ENCODE measurements around the gene PSMA4.
"Not testable (repeated sequence)": the region's sequence is repeated elsewhere in the genome, so short reads cannot be mapped to it uniquely, and the experiment has no call there.

PSMA4 gene

GRCh38 chr15:78552597-78552996 lies 12.4 kb downstream of the PSMA4 start:
- DNase-seq, result no peak

GRCh38 chr15:78560201-78560600 lies 20.0 kb downstream of the PSMA4 start:
- not testable (repeated sequence) for DNase-seq

DNA sequence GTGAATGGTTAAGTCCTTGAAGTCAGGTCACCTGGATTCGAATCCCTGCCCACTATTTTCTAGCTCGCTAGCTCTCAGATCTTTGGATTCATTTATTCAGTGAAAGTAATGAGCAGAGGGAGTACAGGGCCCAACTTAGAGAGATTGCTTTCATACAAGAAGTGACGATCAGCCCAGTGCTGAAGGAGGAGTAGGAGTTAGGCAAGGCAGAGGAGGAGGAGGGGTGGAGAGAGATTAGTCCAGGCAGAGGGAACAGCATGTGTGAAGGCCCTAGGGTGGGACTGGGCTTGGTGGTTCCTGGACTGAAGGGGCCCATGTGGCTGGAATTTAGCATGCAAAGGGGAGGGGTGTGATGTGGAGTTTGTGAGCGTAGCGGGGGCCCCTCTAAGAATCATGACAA lies 21.2 kb downstream of the PSMA4 start:
- no peak for DNase-seq

DNA sequence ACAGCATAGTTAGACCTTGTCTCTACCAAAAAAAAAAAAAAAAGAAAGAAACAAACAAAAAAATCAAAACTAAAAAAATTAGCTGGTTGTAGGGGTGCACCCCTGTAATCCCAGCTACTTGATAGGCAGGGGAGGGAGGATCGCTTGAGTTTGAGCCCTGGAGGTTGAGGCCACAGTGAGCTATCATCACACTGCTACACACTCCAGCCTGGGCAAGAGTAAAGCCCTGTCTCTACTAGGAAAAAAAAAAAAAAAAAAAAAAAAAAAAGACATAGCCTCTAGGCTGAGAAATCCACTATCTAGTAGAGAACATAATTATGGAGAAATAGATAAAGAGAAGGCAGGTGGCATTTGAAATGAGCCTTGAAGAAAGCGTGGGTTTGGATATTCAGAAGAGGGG lies 22.8 kb downstream of the PSMA4 start:
- no peak for DNase-seq

- no peak for DNase-seq
Measured at GRCh38 chr15:78564743-78565096, 24.5 kb downstream of the PSMA4 start.

DNA sequence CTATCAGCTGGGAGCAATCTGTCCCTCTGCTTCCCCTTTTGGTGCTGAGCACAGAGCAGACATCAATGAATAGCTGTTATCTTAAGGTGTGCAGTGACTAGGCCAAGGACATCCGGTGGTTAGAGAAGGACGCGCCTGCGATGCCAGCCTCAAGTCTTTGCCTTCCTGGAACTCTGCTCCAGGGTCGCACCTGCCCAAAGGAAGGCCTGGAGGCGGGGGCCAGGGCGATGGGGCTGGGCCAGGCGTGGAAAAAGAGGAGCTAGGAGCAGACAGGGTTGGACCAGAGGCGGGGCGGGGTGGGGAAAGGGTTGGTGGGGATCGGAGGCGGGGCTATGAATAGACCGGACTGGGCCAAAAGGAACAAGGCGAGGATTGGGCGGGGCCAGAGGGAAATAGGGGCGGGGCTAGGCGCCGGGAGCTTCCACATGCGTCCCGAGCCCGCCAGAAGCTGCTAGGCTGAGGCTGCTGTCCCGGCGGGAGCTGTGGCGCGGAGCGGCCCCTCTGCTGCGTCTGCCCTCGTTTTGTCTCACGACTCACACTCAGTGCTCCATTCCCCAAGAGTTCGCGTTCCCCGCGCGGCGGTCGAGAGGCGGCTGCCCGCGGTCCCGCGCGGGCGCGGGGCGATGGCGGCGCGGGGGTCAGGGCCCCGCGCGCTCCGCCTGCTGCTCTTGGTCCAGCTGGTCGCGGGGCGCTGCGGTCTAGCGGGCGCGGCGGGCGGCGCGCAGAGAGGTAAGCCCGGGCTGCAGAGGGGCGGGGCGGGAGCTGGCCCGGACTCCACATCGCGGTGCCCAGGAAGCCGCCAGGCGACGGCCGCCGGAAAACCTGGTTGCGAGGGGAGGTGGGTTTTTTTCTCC lies 25.1 kb downstream of the PSMA4 start, which contains the start of gene CHRNA5:
Gene CHRNA5 (plus strand): TSS at position 424 of the 854 bp plus-strand sequence. CDS start 200 bp downstream, at position 624.
- DNase-seq, result peak; percentile 94

DNA sequence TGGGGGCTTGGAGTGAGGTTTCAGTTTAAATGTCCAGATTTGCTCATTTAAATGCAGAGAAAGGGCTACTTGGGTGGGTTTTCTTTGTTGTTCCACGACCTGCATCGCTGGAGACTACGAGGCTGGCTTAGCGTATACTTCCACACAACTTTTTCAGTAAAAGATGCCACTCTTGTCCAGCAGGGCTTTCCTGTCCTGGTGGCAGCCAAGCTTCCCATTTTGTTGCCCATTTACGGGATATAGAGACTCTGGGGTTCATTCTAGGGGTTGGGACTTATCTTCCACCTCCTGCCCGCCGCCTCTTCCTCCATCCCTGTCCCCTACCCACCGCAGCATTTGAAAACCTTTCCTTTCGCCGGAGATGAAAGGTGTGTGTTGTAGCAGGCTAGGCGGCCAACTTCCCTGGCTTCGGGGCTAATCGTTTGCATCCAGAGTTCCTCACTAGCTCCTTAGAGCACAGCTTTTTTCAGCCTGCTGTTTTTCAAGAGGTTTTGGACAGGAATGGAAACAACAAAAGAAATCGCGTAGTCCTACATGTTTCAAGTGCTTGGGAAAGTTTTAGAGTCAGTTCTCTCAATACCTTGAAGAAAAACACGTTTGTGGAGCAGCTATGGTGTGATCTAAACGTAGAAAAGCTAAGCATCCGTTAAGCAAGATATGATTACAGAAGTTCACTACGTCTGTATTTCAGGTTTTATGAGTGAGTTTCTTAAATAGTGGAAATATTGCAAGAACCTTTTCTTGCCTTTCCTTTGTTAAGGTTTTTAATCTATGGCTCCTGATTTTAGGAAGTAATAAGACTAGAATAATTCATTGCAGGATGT lies 25.9 kb downstream of the PSMA4 start:
- DNase-seq, result peak; percentile 32 to 60

DNA sequence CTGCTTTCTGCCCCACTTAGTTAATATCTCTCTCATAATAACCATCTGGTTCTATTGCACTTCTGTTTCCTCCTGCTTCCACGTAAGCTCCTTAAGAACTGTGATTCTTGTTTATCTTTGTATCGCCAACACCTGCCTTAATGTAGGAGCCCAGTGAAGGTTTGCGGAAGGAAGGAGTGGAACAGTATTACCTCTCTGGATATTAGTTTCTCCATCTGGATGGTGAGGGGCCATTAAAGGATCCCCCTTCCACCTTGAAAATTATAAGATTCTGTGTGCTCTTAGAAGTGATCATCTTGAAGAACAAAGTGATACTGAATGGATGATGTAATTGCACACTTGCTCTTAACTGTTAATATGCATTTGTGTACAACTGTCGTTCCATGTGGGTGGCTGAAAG lies 27.3 kb downstream of the PSMA4 start:
- peak in 1 of 2 experiments; percentile 21 for DNase-seq

GRCh38 chr15:78570710-78571109 lies 30.5 kb downstream of the PSMA4 start:
- no peak for DNase-seq

DNA sequence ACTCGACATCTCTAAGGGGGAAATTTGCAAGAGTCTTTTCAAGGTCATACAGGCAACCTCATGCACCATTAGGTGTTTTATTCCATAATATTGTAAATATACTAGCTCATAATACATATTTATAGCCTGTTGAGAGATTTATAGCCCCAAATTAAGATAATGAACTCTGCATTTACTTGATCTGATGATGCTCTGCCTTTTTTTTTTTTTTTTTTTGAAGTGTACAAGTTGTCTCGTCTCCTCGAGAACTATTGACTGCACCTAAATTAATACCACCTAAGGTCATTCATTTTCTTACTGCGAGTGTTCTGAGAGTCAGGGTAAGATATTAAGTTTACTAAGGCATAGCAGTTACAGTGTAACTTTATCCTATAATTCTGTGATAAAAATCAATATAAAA lies 31.1 kb downstream of the PSMA4 start:
- no peak for DNase-seq

- DNase-seq, result no peak
Measured at GRCh38 chr15:78573416-78573815, 33.2 kb downstream of the PSMA4 start.

- DNase-seq, result no peak
Measured at GRCh38 chr15:78574944-78575343, 34.7 kb downstream of the PSMA4 start.

DNA sequence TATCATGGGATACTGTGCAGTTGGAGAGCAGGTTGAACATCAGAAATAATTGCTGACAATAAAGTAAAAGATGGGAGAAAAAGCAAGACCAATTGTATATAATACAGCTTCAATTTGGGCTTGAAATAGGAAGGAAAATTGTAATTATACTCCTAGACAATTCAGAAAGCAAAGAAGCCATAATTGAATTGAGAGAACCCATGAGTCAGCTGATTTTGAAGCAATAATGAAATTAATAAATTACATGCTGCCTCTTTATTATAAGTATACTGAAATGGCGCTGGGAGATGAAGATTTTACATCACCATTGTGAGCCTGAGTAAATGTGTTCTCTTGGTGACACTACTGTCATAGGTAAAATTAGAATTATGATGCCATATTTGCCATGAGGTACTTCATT lies 57.3 kb downstream of the PSMA4 start:
- no peak for DNase-seq

- no peak for DNase-seq
Measured at GRCh38 chr15:78598348-78598747, 58.1 kb downstream of the PSMA4 start.

- DNase-seq, result no peak
Measured at GRCh38 chr15:78599189-78599588, 58.9 kb downstream of the PSMA4 start.
